Tibial nerve (tissue), 4 donors: Measurements from ENCODE around the gene TRNP1. TPM values are rescaled to one million over a fixed set of nuclear protein-coding genes. Genes with fewer than 3 reads are reported as not detected.

ENCODE experiments used
- DNase-seq, 2 donors: peaks; one replicate each; pipeline ENCODE4 v3.0.0-alpha.2; 2019; ENCODE audit warnings: low spot score in 2 of 2
- H3K27ac ChIP-seq, 4 donors: fragments of 200-600 bp; sonication (generic) in 3 of 4; one replicate each; pipeline ENCODE4 v1.5.1; 2017 to 2019; ENCODE audit warnings: mild to moderate bottlenecking in 1 of 4
- H3K27me3 ChIP-seq, 2 donors: fragments of 200-600 bp; sonication (generic) in 1 of 2; one replicate each; pipeline versions ENCODE4 v1.5.1 to v1.6.0; 2017 to 2019
- H3K36me3 ChIP-seq, 3 donors: fragments of 200-600 bp; sonication (generic); one replicate each; pipeline ENCODE4 v1.5.1; 2018 to 2019
- H3K4me1 ChIP-seq, 4 donors: fragments of 200-600 bp; sonication (generic) in 3 of 4; one replicate each; pipeline ENCODE4 v1.5.1; 2017 to 2019
- H3K4me3 ChIP-seq, 4 donors: fragments of 200-600 bp; sonication (generic) in 3 of 4; one replicate each; pipeline ENCODE4 v1.5.1; 2017 to 2019; ENCODE audit warnings: mild to moderate bottlenecking in 1 of 4, moderate library complexity in 1 of 4
- H3K9me3 ChIP-seq, 4 donors: fragments of 200-600 bp; sonication (generic) in 3 of 4; one replicate each; pipeline ENCODE4 v1.5.1; 2017 to 2019
- EP300 ChIP-seq, 2 donors: sonication (generic); formaldehyde crosslinking; IDR thresholded peaks; one replicate each; pipeline ENCODE4 v1.6.1; 2017; ENCODE audit warnings: antibody characterized with exemption in 2 of 2, mild to moderate bottlenecking in 1 of 2
- POLR2A ChIP-seq, 2 donors: fragments of 450-650 bp; IDR thresholded peaks; one replicate each; pipeline ENCODE4 v1.6.1; 2017; ENCODE audit warnings: antibody characterized with exemption in 2 of 2, mild to moderate bottlenecking in 2 of 2, moderate library complexity in 2 of 2
- WGBS, 2 donors: methylation state at CpG; one replicate each; pipeline ENCODE4 v1.1.5; 2018; 5-methylcytosine and 5-hydroxymethylcytosine counted together
- total RNA-seq, 4 donors: library from RNA; depleted of rRNA; stranded (reverse); fragments of >200 nt; gene quantifications; one replicate each; pipeline ENCODE4 v1.1.0, GENCODE V29; 2016
- TF ChIP-seq, protein P1 (sequence below), 5 experiments: fragments of 200-600 bp in 3 of 5; fragments of 450-650 bp in 2 of 5; sonication (generic) in 3 of 5; IDR thresholded peaks; one replicate each; pipeline ENCODE4 v1.5.1; 2016 to 2019; ENCODE audit warnings: antibody characterized with exemption in 5 of 5, mild to moderate bottlenecking in 3 of 5, moderate library complexity in 2 of 5

The TRNP1 gene
- total RNA-seq, 4 donors from 2014 or later = 15.0 to 55.7 (median 52.4) TPM

DNA sequence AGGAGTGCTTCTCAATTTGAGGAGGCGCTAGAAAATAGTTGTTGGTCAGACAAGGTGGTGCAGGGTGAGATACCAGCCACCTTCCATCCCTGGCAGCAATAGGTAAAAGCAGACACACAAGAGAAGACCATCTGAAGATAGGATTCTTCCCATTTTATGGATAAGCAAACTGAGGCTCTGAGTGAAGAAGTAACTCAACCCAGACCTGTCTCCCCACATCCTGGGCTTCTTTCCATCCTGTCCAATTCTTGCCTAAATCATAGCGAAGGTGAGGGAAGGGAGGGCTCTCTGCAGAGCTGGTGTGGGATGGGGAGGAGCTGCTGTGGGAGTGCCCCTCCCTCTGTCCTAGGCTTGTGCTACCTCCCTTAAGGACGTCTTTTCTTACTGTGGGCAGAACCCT is 21.9 kb upstream of the TRNP1 start:
- no peaks in the 10 kb centered on the region for H3K4me1 ChIP-seq
- peaks cover 0 to 10% of the 10 kb centered on the region in 2 donors for H3K27me3 ChIP-seq
- WGBS, 2 donors = 70 to 77% methylated on average over 3 of the region's 3 CpGs
- no peak for DNase-seq
- no peak for TF ChIP-seq EP300 (IDR thresholded peaks at IDR 0.05)
- TF ChIP-seq, protein P1, sequence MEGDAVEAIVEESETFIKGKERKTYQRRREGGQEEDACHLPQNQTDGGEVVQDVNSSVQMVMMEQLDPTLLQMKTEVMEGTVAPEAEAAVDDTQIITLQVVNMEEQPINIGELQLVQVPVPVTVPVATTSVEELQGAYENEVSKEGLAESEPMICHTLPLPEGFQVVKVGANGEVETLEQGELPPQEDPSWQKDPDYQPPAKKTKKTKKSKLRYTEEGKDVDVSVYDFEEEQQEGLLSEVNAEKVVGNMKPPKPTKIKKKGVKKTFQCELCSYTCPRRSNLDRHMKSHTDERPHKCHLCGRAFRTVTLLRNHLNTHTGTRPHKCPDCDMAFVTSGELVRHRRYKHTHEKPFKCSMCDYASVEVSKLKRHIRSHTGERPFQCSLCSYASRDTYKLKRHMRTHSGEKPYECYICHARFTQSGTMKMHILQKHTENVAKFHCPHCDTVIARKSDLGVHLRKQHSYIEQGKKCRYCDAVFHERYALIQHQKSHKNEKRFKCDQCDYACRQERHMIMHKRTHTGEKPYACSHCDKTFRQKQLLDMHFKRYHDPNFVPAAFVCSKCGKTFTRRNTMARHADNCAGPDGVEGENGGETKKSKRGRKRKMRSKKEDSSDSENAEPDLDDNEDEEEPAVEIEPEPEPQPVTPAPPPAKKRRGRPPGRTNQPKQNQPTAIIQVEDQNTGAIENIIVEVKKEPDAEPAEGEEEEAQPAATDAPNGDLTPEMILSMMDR (IDR thresholded peaks at IDR 0.05) = no peak
- TF ChIP-seq POLR2A (IDR thresholded peaks at IDR 0.05) = no peak
- no peak overlapping the region for H3K27ac ChIP-seq
- H3K36me3 ChIP-seq = no peaks in the 10 kb centered on the region
- no peak overlapping the region for H3K4me3 ChIP-seq
- H3K9me3 ChIP-seq = no peaks in the 10 kb centered on the region

DNA sequence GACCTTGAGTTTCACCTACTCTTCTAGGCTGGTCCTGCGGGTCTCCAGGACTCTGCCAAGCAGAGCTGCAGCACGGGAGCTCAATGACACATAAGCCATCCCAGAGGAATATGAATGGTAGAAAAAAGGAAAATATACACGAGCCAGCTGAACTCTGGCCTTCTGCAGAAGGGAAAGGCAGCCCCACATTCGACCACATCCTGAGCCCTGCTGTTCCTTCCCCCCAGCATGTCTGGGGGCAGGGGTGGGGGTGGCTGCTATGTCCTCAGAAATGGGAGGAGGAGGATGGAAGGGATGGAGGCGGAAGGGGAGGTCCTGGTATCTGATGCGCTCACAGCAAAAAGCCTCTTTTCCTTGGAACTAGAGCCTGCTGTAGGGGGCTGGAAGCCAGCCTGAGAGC is 21.1 kb upstream of the TRNP1 start:
- 31 to 32% methylated on average over 6 of the region's 6 CpGs for whole genome bisulfite sequencing, 2 donors
- peaks cover 0 to 6% of the 10 kb centered on the region in 2 donors for H3K27me3 ChIP-seq

DNA sequence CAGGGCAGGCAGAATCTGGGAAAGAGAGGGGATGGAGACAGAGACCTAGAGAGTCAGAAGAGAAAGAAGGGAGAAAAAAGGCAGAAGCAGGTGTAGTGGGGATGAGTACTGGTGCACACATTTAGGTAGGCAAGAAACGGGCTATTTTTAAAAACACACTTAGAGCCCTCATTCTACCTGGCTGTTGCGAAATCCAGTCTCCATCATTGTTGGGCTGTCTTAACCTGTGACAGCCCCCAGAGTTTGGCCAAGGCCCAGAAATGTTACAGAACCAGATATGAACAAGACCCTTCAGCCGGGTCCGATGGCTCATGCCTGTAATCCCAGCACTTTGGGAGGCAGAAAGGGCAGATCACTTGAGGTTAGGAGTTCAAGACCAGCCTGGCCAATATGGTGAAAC is 20.7 kb upstream of the TRNP1 start:
- no peak for DNase-seq
- H3K36me3 ChIP-seq = no peaks in the 10 kb centered on the region
- H3K27me3 ChIP-seq = peaks cover 0 to 6% of the 10 kb centered on the region in 2 donors
- no peaks in the 10 kb centered on the region for H3K9me3 ChIP-seq
- TF ChIP-seq POLR2A (IDR thresholded peaks at IDR 0.05) = no peak
- TF ChIP-seq EP300 (IDR thresholded peaks at IDR 0.05) = no peak
- TF ChIP-seq, protein P1 (IDR thresholded peaks at IDR 0.05) = no peak
- H3K27ac ChIP-seq = no peak overlapping the region
- H3K4me1 ChIP-seq = no peaks in the 10 kb centered on the region
- WGBS, 2 donors = 81 to 90% methylated on average over 4 of the region's 4 CpGs
- no peak overlapping the region for H3K4me3 ChIP-seq

More for the DNA sequence above, 21.1 kb upstream of the TRNP1 start:
- H3K27ac ChIP-seq = no peak overlapping the region
- TF ChIP-seq POLR2A (IDR thresholded peaks at IDR 0.05) = no peak
- TF ChIP-seq EP300 (IDR thresholded peaks at IDR 0.05) = no peak
- H3K4me3 ChIP-seq = no peak overlapping the region
- no peaks in the 10 kb centered on the region for H3K36me3 ChIP-seq
- DNase-seq = no peak
- H3K4me1 ChIP-seq = no peaks in the 10 kb centered on the region
- H3K9me3 ChIP-seq = no peaks in the 10 kb centered on the region

GRCh38 chr1:26976621-26977510 is 16.6 kb upstream of the TRNP1 start:
- WGBS, 2 donors = 85 to 90% methylated on average over 3 of the region's 3 CpGs
- no peak overlapping the region for H3K27ac ChIP-seq
- H3K9me3 ChIP-seq = no peaks in the 10 kb centered on the region
- TF ChIP-seq, protein P1 (IDR thresholded peaks at IDR 0.05) = no peak
- H3K4me1 ChIP-seq = no peaks in the 10 kb centered on the region
- no peaks in the 10 kb centered on the region for H3K36me3 ChIP-seq
- no peak overlapping the region for H3K4me3 ChIP-seq
- H3K27me3 ChIP-seq = no peaks in the 10 kb centered on the region
- DNase-seq = no peak

DNA sequence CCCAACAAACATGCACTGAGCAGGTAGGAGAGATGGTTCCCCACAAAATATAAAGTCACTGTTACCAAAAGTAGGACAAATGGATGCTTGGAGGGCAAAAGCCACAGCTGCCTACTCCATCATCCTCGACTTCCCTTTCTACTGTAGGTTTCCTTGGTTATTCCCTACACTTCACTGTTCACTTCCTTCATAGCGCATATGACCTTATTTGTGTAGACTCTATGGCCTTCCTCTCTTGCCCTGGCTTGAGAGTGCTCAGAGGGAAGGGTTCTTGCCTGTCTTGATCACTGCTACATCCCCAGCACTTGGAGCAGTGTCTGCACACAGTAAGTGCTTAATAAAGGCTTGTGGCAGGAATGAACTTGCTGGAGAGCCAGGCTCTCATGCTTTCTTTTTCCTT is 14.6 kb upstream of the TRNP1 start:
- DNase-seq = no peak
- Histone ChIP-seq H3K4me3 (no peak overlapping the region), H3K9me3 (no peaks in the 10 kb centered on the region), H3K27ac (no peak overlapping the region), H3K36me3 (no peaks in the 10 kb centered on the region), H3K27me3 (peaks cover 0 to 13% of the 10 kb centered on the region in 2 donors), H3K4me1 (no peaks in the 10 kb centered on the region)
- WGBS, 2 donors = 66 to 78% methylated on average over 2 of the region's 2 CpGs
- TF ChIP-seq POLR2A (IDR thresholded peaks at IDR 0.05) (no peak), EP300 (IDR thresholded peaks at IDR 0.05) (no peak)
- TF ChIP-seq, protein P1 (IDR thresholded peaks at IDR 0.05) = no peak
